ENCODE measurements around the gene SOHLH2.

The SOHLH2 gene

DNA sequence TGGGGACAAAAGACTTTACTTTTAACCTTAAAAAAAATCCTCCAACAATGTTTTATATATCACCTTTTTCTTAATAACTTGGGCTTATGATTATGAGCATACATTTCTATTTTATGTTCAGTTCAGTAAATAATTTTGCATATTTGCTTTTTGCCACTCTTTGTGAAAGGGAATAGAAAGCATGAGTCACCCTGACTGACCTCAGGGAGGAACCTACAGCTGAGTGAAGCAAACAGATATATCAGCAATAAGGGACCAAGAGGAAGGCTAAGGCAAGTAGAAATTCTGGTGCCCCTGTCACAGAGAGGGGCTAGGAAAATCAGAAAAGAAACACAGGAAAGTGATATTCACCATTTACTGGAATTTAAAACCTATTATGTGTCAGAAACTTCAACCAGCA, 37.2 kb upstream of the SOHLH2 start:
- no peak overlapping the region for H3K27ac ChIP-seq
- no peaks in the 10 kb centered on the region for H3K9me3 ChIP-seq (ENCODE audit: severe bottlenecking)
- no peak for DNase-seq
- no peaks in the 10 kb centered on the region for H3K27me3 ChIP-seq (ENCODE audit: insufficient read depth, low read depth, severe bottlenecking)
- no peak overlapping the region for H3K4me3 ChIP-seq (ENCODE audit: low read depth, low read length)
- TF ChIP-seq CTCF (IDR thresholded peaks at IDR 0.05; ENCODE audit: low read depth, low read length) = no peak
- peaks cover 3% of the 10 kb centered on the region; the same call in 1 of the 2 replicates for H3K36me3 ChIP-seq

DNA sequence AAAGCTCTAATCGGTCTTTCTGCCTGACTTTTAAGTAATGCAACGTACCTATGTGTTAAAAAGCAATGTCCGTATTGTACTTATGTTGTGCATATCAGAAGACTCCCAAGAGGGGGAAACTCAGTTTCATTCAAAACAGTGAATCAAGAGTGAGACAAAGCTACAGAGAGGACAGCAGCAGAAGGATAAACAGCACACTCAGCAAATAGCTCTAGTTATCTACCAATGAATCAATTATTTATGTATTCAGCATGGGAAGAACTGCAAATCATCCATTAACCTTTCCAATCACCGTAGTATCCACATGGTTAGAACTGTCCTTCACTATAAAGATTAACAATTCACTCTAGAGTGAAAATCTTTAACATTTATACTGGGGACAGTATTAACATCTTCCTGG, 36.7 kb upstream of the SOHLH2 start:
- Histone ChIP-seq H3K27ac (no peak overlapping the region), H3K9me3 (ENCODE audit: severe bottlenecking) (no peaks in the 10 kb centered on the region), H3K36me3 (peaks cover 3% of the 10 kb centered on the region; the same call in 1 of the 2 replicates), H3K27me3 (ENCODE audit: insufficient read depth, low read depth, severe bottlenecking) (no peaks in the 10 kb centered on the region), H3K4me3 (ENCODE audit: low read depth, low read length) (no peak overlapping the region)
- DNase-seq = no peak
- TF ChIP-seq CTCF (IDR thresholded peaks at IDR 0.05; ENCODE audit: low read depth, low read length) = no peak

GRCh38 chr13:36248700-36249099, 34.3 kb upstream of the SOHLH2 start:
- no peak for TF ChIP-seq CTCF (IDR thresholded peaks at IDR 0.05; ENCODE audit: low read depth, low read length)
- Histone ChIP-seq H3K4me3 (ENCODE audit: low read depth, low read length) (no peak overlapping the region), H3K27me3 (ENCODE audit: insufficient read depth, low read depth, severe bottlenecking) (no peaks in the 10 kb centered on the region), H3K9me3 (ENCODE audit: severe bottlenecking) (no peaks in the 10 kb centered on the region), H3K36me3 (peaks cover 3% of the 10 kb centered on the region; the same call in 1 of the 2 replicates), H3K27ac (no peak overlapping the region)
- no peak for DNase-seq

- Histone ChIP-seq H3K4me3 (ENCODE audit: low read depth, low read length) (no peak overlapping the region), H3K27ac (no peak overlapping the region), H3K36me3 (peaks cover 3% of the 10 kb centered on the region; the same call in 1 of the 2 replicates), H3K9me3 (ENCODE audit: severe bottlenecking) (no peaks in the 10 kb centered on the region), H3K27me3 (ENCODE audit: insufficient read depth, low read depth, severe bottlenecking) (no peaks in the 10 kb centered on the region)
- no peak for TF ChIP-seq CTCF (IDR thresholded peaks at IDR 0.05; ENCODE audit: low read depth, low read length)
- DNase-seq = no peak
Measured at GRCh38 chr13:36244990-36245389, 30.6 kb upstream of the SOHLH2 start.

GRCh38 chr13:36244073-36244472, 29.7 kb upstream of the SOHLH2 start:
- H3K36me3 ChIP-seq = peaks cover 3% of the 10 kb centered on the region; the same call in 1 of the 2 replicates

More at GRCh38 chr13:36244073-36244472, 29.7 kb upstream of the SOHLH2 start:
- H3K9me3 ChIP-seq (ENCODE audit: severe bottlenecking) = no peaks in the 10 kb centered on the region
- H3K27ac ChIP-seq = no peak overlapping the region
- no peak for TF ChIP-seq CTCF (IDR thresholded peaks at IDR 0.05; ENCODE audit: low read depth, low read length)
- no peaks in the 10 kb centered on the region for H3K27me3 ChIP-seq (ENCODE audit: insufficient read depth, low read depth, severe bottlenecking)
- DNase-seq = no peak
- H3K4me3 ChIP-seq (ENCODE audit: low read depth, low read length) = no peak overlapping the region

Measured in WERI-Rb-1 (cell line).